A549 treated with DMSO at 1 μM for 4 hours (cell line): ENCODE results near the gene CFC1B. TPM values are rescaled to one million over a fixed set of nuclear protein-coding genes. Genes with fewer than 3 reads are reported as not detected.

Experiments used
- total RNA-seq: library from RNA; stranded (reverse); fragments of 200-300 nt; extraction: Qiagen RNA extraction; gene quantifications from 5 replicates; pipeline ENCODE4 v1.2.3, GENCODE V29; 2022; ENCODE audit warnings: low read depth

CFC1B gene
- total RNA-seq = not detected in 5 replicates

GRCh38 chr2:130520992-130521391, at the start of gene CFC1B:
CFC1B (plus strand) TSS chr2:130521222; CDS start chr2:130521485, 263 bp downstream.

GRCh38 chr2:130509228-130509627, 11.8 kb upstream of the CFC1B start, which contains the start of gene POTEI:
POTEI (minus strand) TSS chr2:130509328; CDS start chr2:130509235, 93 bp downstream.

Other genes with a start within 250 kb of the CFC1B start
- 138 to 176 TPM (median 154 TPM) in 5 replicates for gene IMP4, start 178.3 kb upstream of the CFC1B start, total RNA-seq
- gene PTPN18, start 165.2 kb upstream of the CFC1B start, total RNA-seq = 24.9 to 32.1 TPM (median 29.4 TPM) in 5 replicates
- gene POTEI, start 11.9 kb upstream of the CFC1B start, total RNA-seq = 0.01 TPM in 1 of 5 replicates, not detected in the others
- gene CFC1, start 78.4 kb downstream of the CFC1B start, total RNA-seq = not detected in 5 replicates
- not detected in 5 replicates for gene POTEJ, start 90.2 kb downstream of the CFC1B start, total RNA-seq
- not detected in 5 replicates for gene GPR148, start 207.8 kb downstream of the CFC1B start, total RNA-seq
- not detected in 5 replicates for gene AMER3, start 234.3 kb downstream of the CFC1B start, total RNA-seq